AG04450 (cell line): ENCODE results near the gene NDEL1. TPM values are rescaled to one million over a fixed set of nuclear protein-coding genes. Genes with fewer than 3 reads are reported as not detected.

ENCODE experiments used
- CTCF ChIA-PET: fragments of 300-600, 350-600 bp; formaldehyde crosslinking; extraction: SDS; loops from one replicate; lab custom pipeline; 2022; ENCODE audit warnings: antibody characterized with exemption, inconsistent platforms; lab: Charles Lee
- POLR2A ChIA-PET: fragments of 350-600 bp; formaldehyde crosslinking; extraction: SDS; loops from one replicate; lab custom pipeline; 2021; ENCODE audit warnings: antibody characterized with exemption, inconsistent platforms; lab: Yijun Ruan, JAX
- DNase-seq: peaks from one replicate; pipeline ENCODE4 v3.0.0-alpha.2; 2011; ENCODE audit warnings: low read depth, low spot score
- H3K27ac ChIP-seq: one replicate; pipeline ENCODE4 v1.5.1; 2012; ENCODE audit warnings: low read depth, low read length, control low read depth
- H3K27me3 ChIP-seq: one replicate; pipeline ENCODE4 v1.6.0; 2012; ENCODE audit warnings: low read length; ENCODE audit not compliant: control insufficient read depth, insufficient read depth
- H3K4me3 ChIP-seq: 2 replicates; pipeline ENCODE4 v1.5.1; 2011; ENCODE audit warnings: mild to moderate bottlenecking, low read depth, low read length, control low read depth
- H3K9me3 ChIP-seq: 2 replicates; pipeline ENCODE4 v1.5.1; 2012; ENCODE audit warnings: low read length; ENCODE audit not compliant: control insufficient read depth, insufficient read depth
- CTCF ChIP-seq: IDR thresholded peaks from 2 replicates; pipeline ENCODE4 v1.5.1; 2011; ENCODE audit warnings: low read depth, low read length, control low read depth, inconsistent platforms
- polyA plus RNA-seq: library from polyadenylated mRNA; depleted of rRNA; stranded (reverse); fragments of >200 nt; gene quantifications from 2 replicates; pipeline ENCODE4 v1.2.3, GENCODE V29; 2011; rRNA removed
- small RNA-seq: library from RNA; depleted of rRNA; stranded (forward); fragments of <200 nt; gene quantifications from one replicate; pipeline ENCODE3, GENCODE V24; 2012; ENCODE audit warnings: low read depth; ENCODE audit not compliant: insufficient read length

Gene NDEL1
- polyA plus RNA-seq, 1 experiment: 74.7 TPM

GRCh38 chr17:8514801-8515200, 79.1 kb downstream of the NDEL1 start:
- POLR2A ChIA-PET: no interaction called here
- Histone ChIP-seq H3K4me3 (no peak overlapping the region), H3K27me3 (no peaks in the 10 kb centered on the region), H3K9me3 (no peaks in the 10 kb centered on the region), H3K27ac (no peak overlapping the region)
- TF ChIP-seq CTCF: no peak
- no peak for DNase-seq
- CTCF ChIA-PET: interaction anchor here (0.6 kb wide), 1 partner anchor 265 kb away, joined by 4 read pairs; no protein-coding TSS in a partner anchor

Small RNAs within 50 kb of the gene (small RNA-seq; reads per million reads assigned to genes)
- 2.2 reads per million for gene RNU7-43P

Other genes starting within 250 kb of the NDEL1 start
- 2.3 and 2.7 TPM in 2 replicates for gene BORCS6, start 245.7 kb upstream of the NDEL1 start, polyA plus RNA-seq
- gene AURKB, start 225.3 kb upstream of the NDEL1 start, polyA plus RNA-seq: 5.9 and 7.7 TPM in 2 replicates
- 6.1 and 7.3 TPM in 2 replicates for gene CTC1, start 187.8 kb upstream of the NDEL1 start, polyA plus RNA-seq
- 14.0 and 18.5 TPM in 2 replicates for gene PFAS, start 186.6 kb upstream of the NDEL1 start, polyA plus RNA-seq
- gene RANGRF, start 147.2 kb upstream of the NDEL1 start, polyA plus RNA-seq: 26.4 and 30.8 TPM in 2 replicates
- gene SLC25A35, start 140.5 kb upstream of the NDEL1 start, polyA plus RNA-seq: 1.4 and 1.9 TPM in 2 replicates
- gene ARHGEF15, start 125.6 kb upstream of the NDEL1 start, polyA plus RNA-seq: not detected in 2 replicates
- gene ODF4, start 96.0 kb upstream of the NDEL1 start, polyA plus RNA-seq: not detected in 2 replicates
- gene RPL26, start 52.7 kb upstream of the NDEL1 start, polyA plus RNA-seq: 3,841 and 4,830 TPM in 2 replicates
- not detected in 2 replicates for gene RNF222, start 38.1 kb upstream of the NDEL1 start, polyA plus RNA-seq
- 98.4 and 103 TPM in 2 replicates for gene MYH10, start 194.8 kb downstream of the NDEL1 start, polyA plus RNA-seq